MCF 10A (cell line): ENCODE measurements around the gene PREP. TPM values are rescaled to one million over a fixed set of nuclear protein-coding genes. Genes with fewer than 3 reads are reported as not detected.

ENCODE experiments used
- BruUV-seq: library from RNA; stranded (reverse); fragments of 400-500 nt; replicated peaks from 2 replicates; lab custom pipeline; 2021; lab: Mats Ljungman, UMichigan
- CTCF ChIA-PET: fragments of 300-600 bp; sonication (Branson Sonifier 250); formaldehyde crosslinking; extraction: SDS; loops from one replicate; lab custom pipeline; 2021; ENCODE audit warnings: antibody characterized with exemption, inconsistent platforms; lab: Yijun Ruan, JAX
- POLR2A ChIA-PET: fragments of 300-600, 350-650 bp; sonication (Branson Sonifier 250); formaldehyde crosslinking; extraction: SDS; loops from one replicate; lab custom pipeline; 2020; ENCODE audit warnings: antibody characterized with exemption, inconsistent platforms; lab: Yijun Ruan, JAX
- DNase-seq: peaks from one replicate; pipeline ENCODE4 v3.0.0-alpha.2; 2018; ENCODE audit not compliant: unreplicated experiment
- H3K27ac Mint-ChIP-seq: one replicate; pipeline ENCODE4 v1.8.0; 2022; ENCODE audit warnings: mild to moderate bottlenecking, low read depth, mixed read lengths; ENCODE audit not compliant: unreplicated experiment
- H3K27me3 Mint-ChIP-seq: one replicate; pipeline ENCODE4 v1.8.0; 2022; ENCODE audit warnings: mixed read lengths; ENCODE audit not compliant: insufficient read depth, unreplicated experiment
- H3K36me3 Mint-ChIP-seq: one replicate; pipeline ENCODE4 v1.8.0; 2022; ENCODE audit warnings: mild to moderate bottlenecking, moderate library complexity, mixed read lengths; ENCODE audit not compliant: insufficient read depth, unreplicated experiment
- H3K4me1 Mint-ChIP-seq: one replicate; pipeline ENCODE4 v1.8.0; 2022; ENCODE audit warnings: mixed read lengths; ENCODE audit not compliant: insufficient read depth, unreplicated experiment
- H3K4me3 Mint-ChIP-seq: one replicate; pipeline ENCODE4 v1.8.0; 2022; ENCODE audit warnings: mild to moderate bottlenecking, moderate library complexity, mixed read lengths; ENCODE audit not compliant: unreplicated experiment
- H3K9me3 Mint-ChIP-seq: one replicate; pipeline ENCODE4 v1.8.0; 2022; ENCODE audit warnings: mixed read lengths; ENCODE audit not compliant: unreplicated experiment
- intact Hi-C: fragments of 100-400 bp; cut with micrococcal nuclease; formaldehyde crosslinking; loops from 2 replicates; pipeline ENCODE4 v1.14.1; 2022
- total RNA-seq: library from RNA; stranded (reverse); gene quantifications from 2 replicates; pipeline ENCODE4 v1.2.3, GENCODE V29; 2022
- TF ChIP-seq, protein P1 (sequence below): fragments of 200-600 bp; IDR thresholded peaks from one replicate; pipeline ENCODE4 v1.8.0; 2022; ENCODE audit warnings: antibody characterized with exemption, mild to moderate bottlenecking; ENCODE audit not compliant: unreplicated experiment

PREP gene
- total RNA-seq, 1 experiment from 2014 or later, result 67.6 TPM

DNA sequence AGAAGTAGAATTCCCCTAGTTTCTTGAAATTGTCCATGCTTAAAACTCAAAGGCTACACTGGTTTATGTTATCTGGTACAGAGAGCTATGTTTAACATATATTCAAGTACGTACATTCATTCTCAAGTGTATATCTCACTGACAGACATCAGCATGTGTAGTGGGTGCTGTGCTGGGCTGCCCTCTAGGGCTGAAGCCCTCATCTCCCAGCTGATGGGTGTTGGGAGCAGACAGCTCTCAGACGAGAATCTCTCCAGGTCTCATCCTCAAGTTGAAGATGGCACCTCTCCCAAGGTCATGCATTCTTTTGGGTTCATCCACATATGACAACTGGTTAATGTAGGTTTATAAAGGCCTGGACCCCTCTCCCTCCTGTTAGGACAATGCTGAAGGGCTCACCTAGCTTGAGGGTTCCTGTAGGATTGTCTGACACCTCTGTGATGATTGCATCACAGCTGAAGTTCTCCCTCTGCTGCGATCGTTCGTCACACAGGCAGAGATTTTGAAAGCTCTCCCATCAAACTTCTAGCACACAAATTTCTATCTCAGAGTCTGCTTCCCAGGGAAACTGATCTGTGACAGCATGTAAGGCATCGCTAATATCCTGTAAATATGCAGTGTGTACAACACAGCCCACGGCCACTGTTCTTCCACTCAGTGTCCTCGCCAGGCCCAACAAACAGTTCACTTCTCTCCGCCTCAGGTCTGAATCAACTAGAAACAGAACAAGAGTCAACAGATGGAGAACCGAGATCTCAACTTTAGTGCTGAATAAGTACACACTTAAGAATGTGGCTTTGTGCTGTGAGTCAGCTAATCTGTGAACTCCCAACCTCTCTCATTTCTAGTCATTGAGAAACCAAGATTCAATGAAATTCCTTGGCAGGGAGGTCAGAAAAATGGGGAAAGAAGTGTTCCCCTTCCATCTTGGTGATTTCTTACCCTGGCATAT, 43.2 kb downstream of the PREP start:
- Mint-ChIP-seq H3K27ac (peak overlapping the region; percentile 93), H3K4me3 (peak overlapping the region; percentile 67), H3K36me3 (peaks cover 44% of the 10 kb centered on the region), H3K9me3 (no peaks in the 10 kb centered on the region), H3K27me3 (no peaks in the 10 kb centered on the region), H3K4me1 (peaks cover 32% of the 10 kb centered on the region)
- DNase-seq, result peak; percentile 88
- TF ChIP-seq, protein P1, sequence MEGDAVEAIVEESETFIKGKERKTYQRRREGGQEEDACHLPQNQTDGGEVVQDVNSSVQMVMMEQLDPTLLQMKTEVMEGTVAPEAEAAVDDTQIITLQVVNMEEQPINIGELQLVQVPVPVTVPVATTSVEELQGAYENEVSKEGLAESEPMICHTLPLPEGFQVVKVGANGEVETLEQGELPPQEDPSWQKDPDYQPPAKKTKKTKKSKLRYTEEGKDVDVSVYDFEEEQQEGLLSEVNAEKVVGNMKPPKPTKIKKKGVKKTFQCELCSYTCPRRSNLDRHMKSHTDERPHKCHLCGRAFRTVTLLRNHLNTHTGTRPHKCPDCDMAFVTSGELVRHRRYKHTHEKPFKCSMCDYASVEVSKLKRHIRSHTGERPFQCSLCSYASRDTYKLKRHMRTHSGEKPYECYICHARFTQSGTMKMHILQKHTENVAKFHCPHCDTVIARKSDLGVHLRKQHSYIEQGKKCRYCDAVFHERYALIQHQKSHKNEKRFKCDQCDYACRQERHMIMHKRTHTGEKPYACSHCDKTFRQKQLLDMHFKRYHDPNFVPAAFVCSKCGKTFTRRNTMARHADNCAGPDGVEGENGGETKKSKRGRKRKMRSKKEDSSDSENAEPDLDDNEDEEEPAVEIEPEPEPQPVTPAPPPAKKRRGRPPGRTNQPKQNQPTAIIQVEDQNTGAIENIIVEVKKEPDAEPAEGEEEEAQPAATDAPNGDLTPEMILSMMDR, result no peak
- no TSS peak for BruUV-seq
- ChIA-PET POLR2A (interaction anchor here (0.6 to 7.1 kb wide), 15 partner anchors 8 to 735 kb away, joined by 3 to 114 read pairs (median 4); partner anchors contain the start of gene PREP), CTCF (interaction anchor here (0.6 to 7.8 kb wide), 9 partner anchors 10 to 865 kb away, joined by 3 to 117 read pairs (median 7); partner anchors contain the start of gene PREP)
- intact Hi-C loops, result loop anchor here (1.0 to 5.0 kb wide), 2 partner anchors 43 to 222 kb away; a partner anchor contains a TSS

DNA sequence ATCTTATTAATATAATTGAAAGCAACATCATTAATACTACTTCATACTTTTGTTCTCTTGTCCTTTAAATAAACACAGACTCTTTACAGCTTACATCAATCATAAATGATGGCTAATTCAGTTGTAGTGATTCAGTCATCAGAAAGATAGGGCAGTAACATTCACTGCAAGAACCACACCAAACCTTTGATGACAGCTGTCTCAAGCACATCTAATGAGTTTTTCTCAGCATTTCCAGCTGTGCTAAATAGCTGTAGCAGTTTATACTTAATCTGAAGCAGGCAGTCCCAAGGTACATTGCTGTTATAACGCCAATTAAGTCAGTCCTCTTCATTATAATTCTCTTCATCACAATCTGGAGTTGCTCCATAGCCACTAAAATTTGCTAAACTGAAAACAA, 45.7 kb downstream of the PREP start:
- Mint-ChIP-seq H3K4me1 (peaks cover 15% of the 10 kb centered on the region), H3K27ac (no peak overlapping the region), H3K4me3 (no peak overlapping the region), H3K27me3 (no peaks in the 10 kb centered on the region), H3K9me3 (no peaks in the 10 kb centered on the region), H3K36me3 (peaks cover 49% of the 10 kb centered on the region)
- ChIA-PET CTCF (interaction anchor here (0.9 to 4.8 kb wide), 4 partner anchors 15 to 280 kb away, joined by 3 to 23 read pairs (median 10); no protein-coding TSS in a partner anchor), POLR2A (interaction anchor here (0.6 to 1.4 kb wide), 5 partner anchors 12 to 97 kb away, joined by 3 to 5 read pairs (median 4); partner anchors contain the start of gene PREP)
- intact Hi-C loops, result no loop called here
- DNase-seq, result no peak
- no TSS peak for BruUV-seq
- TF ChIP-seq, protein P1, result no peak

DNA sequence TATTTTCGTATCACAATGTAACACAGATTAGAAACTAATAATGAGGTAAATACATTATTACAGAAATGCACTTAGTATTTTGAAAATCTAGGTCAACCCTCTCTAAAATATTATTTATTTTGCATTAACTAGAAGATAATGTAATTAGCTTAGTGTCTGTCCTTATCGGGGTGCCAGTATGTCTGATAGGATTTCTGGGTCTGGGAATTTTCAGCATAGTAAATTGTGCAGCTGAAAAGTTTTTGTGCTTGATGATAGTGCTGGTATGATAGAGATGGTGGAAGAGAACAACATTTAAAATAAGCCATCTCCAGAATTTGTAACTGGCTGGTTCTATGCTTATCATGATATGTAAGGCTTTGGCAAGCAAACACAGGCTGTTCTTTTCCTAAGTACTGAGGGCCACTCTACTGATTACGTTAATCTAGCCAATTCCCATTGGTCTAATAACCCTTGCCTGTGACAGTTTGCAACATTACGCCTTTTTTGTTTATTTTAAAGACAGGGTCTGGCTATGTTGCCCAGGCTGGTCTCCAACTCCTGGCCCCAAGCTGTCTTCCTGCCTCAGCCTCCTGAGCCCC, 50.8 kb downstream of the PREP start:
- H3K36me3 Mint-ChIP-seq, result peaks cover 77% of the 10 kb centered on the region
- POLR2A ChIA-PET, result interaction anchor here (0.7 kb wide), 1 partner anchor 755 kb away, joined by 3 read pairs; no protein-coding TSS in a partner anchor
- TF ChIP-seq, protein P1, result no peak
- H3K4me1 Mint-ChIP-seq, result no peaks in the 10 kb centered on the region
- H3K4me3 Mint-ChIP-seq, result no peak overlapping the region
- TSS peak; percentile 4 for BruUV-seq
- CTCF ChIA-PET, result interaction anchor here (1.4 kb wide), 1 partner anchor 34 kb away, joined by 5 read pairs; no protein-coding TSS in a partner anchor
- DNase-seq, result no peak
- no peaks in the 10 kb centered on the region for H3K27me3 Mint-ChIP-seq
- no peak overlapping the region for H3K27ac Mint-ChIP-seq
- H3K9me3 Mint-ChIP-seq, result no peaks in the 10 kb centered on the region
- intact Hi-C loops, result no loop called here
